Fibroblast of lung (primary cell): ENCODE data around the gene NCKAP5.

Experiments
- EZH2 ChIP-seq: IDR thresholded peaks from 2 replicates; pipeline ENCODE4 v1.5.1; 2012; ENCODE audit warnings: low read length, control low read depth, mild to moderate bottlenecking; ENCODE audit errors: missing control alignments
- TF ChIP-seq, protein P1 (sequence below), 2 donors: IDR thresholded peaks in 1 of 2; conservative IDR thresholded peaks in 1 of 2; 1 replicate in 1 of 2; 2 replicates in 1 of 2; pipeline ENCODE4 v1.5.1; 2011 to 2012; ENCODE audit warnings: low read length in 2 of 2, control low read depth in 1 of 2, inconsistent platforms in 1 of 2, low read depth in 1 of 2, mild to moderate bottlenecking in 1 of 2

DNA sequence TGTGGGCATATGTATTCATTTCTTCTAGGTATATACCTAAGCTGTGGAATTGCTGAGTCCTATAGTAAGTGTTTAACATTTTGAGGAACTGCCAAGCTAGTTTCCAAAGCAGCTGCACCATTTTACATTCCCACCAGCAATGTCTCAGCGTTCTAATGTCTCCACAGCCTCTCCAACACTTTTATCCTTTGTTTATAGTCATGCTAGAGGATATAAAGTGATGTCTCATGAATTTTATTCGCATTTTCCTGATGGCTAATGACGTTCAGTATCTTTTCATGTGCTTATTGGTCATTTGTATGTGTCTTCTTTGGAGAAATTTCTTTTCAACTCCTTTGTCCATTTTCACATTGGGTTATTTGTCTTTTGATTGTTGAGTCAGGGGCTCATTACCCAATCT, 295.2 kb downstream of the NCKAP5 start:
- TF ChIP-seq, protein P1, sequence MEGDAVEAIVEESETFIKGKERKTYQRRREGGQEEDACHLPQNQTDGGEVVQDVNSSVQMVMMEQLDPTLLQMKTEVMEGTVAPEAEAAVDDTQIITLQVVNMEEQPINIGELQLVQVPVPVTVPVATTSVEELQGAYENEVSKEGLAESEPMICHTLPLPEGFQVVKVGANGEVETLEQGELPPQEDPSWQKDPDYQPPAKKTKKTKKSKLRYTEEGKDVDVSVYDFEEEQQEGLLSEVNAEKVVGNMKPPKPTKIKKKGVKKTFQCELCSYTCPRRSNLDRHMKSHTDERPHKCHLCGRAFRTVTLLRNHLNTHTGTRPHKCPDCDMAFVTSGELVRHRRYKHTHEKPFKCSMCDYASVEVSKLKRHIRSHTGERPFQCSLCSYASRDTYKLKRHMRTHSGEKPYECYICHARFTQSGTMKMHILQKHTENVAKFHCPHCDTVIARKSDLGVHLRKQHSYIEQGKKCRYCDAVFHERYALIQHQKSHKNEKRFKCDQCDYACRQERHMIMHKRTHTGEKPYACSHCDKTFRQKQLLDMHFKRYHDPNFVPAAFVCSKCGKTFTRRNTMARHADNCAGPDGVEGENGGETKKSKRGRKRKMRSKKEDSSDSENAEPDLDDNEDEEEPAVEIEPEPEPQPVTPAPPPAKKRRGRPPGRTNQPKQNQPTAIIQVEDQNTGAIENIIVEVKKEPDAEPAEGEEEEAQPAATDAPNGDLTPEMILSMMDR (conservative IDR thresholded peaks at IDR 0.05 in 1 of 2, IDR thresholded peaks at IDR 0.05 in 1 of 2; ENCODE audit: low read depth in 1 of 2, low read length in 2 of 2), result no peak
- no peak for TF ChIP-seq EZH2
